KOPT-K1 (cell line): ENCODE results near the gene IGF1.

Experiments used
- H3K27ac ChIP-seq: fragments of 200-600 bp; sonication (generic); 2 replicates; pipeline ENCODE4 v1.5.1; 2016; ENCODE audit warnings: antibody characterized with exemption, mild to moderate bottlenecking, low read depth, low read length; ENCODE audit not compliant: poor library complexity, severe bottlenecking
- H3K36me3 ChIP-seq: fragments of 200-600 bp; sonication (generic); 2 replicates; pipeline ENCODE4 v1.5.1; 2017; ENCODE audit warnings: antibody characterized with exemption, mild to moderate bottlenecking, low read length, moderate library complexity; ENCODE audit not compliant: insufficient read depth
- H3K9me3 ChIP-seq: fragments of 200-600 bp; sonication (generic); 2 replicates; pipeline ENCODE4 v1.5.1; 2017; ENCODE audit warnings: antibody characterized with exemption, low read length, mild to moderate bottlenecking; ENCODE audit not compliant: insufficient read depth, poor library complexity, severe bottlenecking

IGF1 gene

GRCh38 chr12:102408487-102409297 lies 71.7 kb downstream of the IGF1 start:
- H3K27ac ChIP-seq, result no peak overlapping the region
- no peaks in the 10 kb centered on the region for H3K9me3 ChIP-seq
- no peaks in the 10 kb centered on the region for H3K36me3 ChIP-seq

- Histone ChIP-seq H3K9me3 (no peaks in the 10 kb centered on the region), H3K27ac (no peak overlapping the region), H3K36me3 (no peaks in the 10 kb centered on the region)
Observed at GRCh38 chr12:102407776-102408486, 72.4 kb downstream of the IGF1 start.

DNA sequence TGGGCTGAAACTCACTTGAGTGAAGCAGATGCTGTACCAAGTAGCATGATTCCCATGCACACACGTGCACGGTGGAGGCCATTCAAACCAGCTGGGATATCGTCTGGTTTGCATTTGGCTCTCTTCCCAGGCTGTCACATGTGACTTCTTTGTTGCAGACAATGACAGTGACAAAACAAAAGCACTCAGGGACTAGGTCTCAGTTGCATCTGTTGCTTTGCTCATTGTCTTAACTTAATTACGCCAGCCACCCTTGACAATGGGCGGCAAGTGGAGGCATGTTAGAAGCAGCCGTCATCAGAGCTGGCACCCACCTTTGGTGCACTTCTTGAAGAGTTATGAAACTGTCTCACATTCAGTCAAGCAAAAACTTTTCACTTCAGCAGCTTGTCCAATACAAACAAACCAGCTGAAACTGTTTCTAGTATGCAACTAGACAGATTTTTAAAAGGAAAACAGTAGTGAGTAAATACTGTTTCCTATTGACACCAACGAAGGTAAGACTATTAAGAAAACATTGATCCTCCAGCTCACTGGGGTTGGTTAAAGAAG lies 74.3 kb downstream of the IGF1 start:
- no peaks in the 10 kb centered on the region for H3K36me3 ChIP-seq
- no peaks in the 10 kb centered on the region for H3K9me3 ChIP-seq
- H3K27ac ChIP-seq, result no peak overlapping the region

GRCh38 chr12:102401087-102401486 lies 79.3 kb downstream of the IGF1 start:
- Histone ChIP-seq H3K27ac (no peak overlapping the region), H3K36me3 (no peaks in the 10 kb centered on the region), H3K9me3 (no peaks in the 10 kb centered on the region)

GRCh38 chr12:102399653-102400052 lies 80.7 kb downstream of the IGF1 start:
- no peaks in the 10 kb centered on the region for H3K9me3 ChIP-seq
- H3K27ac ChIP-seq, result no peak overlapping the region
- no peaks in the 10 kb centered on the region for H3K36me3 ChIP-seq

- Histone ChIP-seq H3K27ac (no peak overlapping the region), H3K36me3 (no peaks in the 10 kb centered on the region), H3K9me3 (no peaks in the 10 kb centered on the region)
Observed at GRCh38 chr12:102396276-102396675, 84.1 kb downstream of the IGF1 start.

DNA sequence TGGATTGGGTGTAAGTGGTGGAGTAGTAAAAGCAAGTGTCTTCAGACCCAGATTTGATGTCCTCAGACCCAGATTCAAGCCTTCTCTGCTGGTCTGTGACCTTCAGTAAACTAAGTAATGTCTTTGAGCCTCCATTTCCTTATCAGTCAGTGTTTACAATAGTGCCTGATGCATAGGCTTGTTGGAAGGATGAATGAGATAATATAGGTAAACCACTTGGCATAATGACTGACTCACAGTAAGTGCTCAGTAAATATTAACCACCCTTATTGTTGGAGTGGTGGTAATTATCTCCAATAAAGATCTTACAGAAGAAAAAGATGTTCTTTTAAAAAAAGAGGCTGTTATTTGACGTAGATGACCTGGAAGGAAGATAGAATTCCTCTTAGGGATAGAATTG lies 86.2 kb downstream of the IGF1 start:
- Histone ChIP-seq H3K27ac (no peak overlapping the region), H3K9me3 (no peaks in the 10 kb centered on the region), H3K36me3 (no peaks in the 10 kb centered on the region)

- no peak overlapping the region for H3K27ac ChIP-seq
- H3K36me3 ChIP-seq, result no peaks in the 10 kb centered on the region
- no peaks in the 10 kb centered on the region for H3K9me3 ChIP-seq
Observed at GRCh38 chr12:102390068-102390467, 90.3 kb downstream of the IGF1 start.

- no peak overlapping the region for H3K27ac ChIP-seq
- no peaks in the 10 kb centered on the region for H3K9me3 ChIP-seq
- no peaks in the 10 kb centered on the region for H3K36me3 ChIP-seq
Observed at GRCh38 chr12:102388469-102388868, 91.9 kb downstream of the IGF1 start.

- no peaks in the 10 kb centered on the region for H3K9me3 ChIP-seq
- H3K36me3 ChIP-seq, result no peaks in the 10 kb centered on the region
Observed at GRCh38 chr12:102385343-102385742, 95.0 kb downstream of the IGF1 start.

GRCh38 chr12:102379346-102380162 lies 100.8 kb downstream of the IGF1 start:
- Histone ChIP-seq H3K27ac (no peak overlapping the region), H3K9me3 (no peaks in the 10 kb centered on the region), H3K36me3 (no peaks in the 10 kb centered on the region)

More at GRCh38 chr12:102385343-102385742, 95.0 kb downstream of the IGF1 start:
- no peak overlapping the region for H3K27ac ChIP-seq

DNA sequence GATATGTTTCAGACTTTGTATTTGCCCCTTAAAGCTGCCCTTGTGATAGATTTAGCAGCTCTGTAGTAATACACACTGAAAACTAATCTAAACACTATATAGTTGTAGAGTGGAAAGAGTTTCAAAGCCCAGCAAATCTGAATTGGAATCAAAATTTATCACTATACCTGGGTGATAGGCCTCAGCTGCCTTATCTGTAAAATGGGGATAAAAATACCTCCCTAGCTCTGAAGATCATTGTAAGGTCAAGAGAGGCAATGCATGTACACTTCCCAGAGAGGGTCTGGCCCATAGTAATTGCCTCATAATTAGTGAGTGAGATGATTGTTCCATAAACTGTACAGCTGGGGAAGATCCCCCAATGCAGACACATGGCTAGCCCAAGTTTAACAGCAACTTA lies 103.6 kb downstream of the IGF1 start:
- Histone ChIP-seq H3K36me3 (no peaks in the 10 kb centered on the region), H3K27ac (no peak overlapping the region), H3K9me3 (no peaks in the 10 kb centered on the region)

- Histone ChIP-seq H3K36me3 (no peaks in the 10 kb centered on the region), H3K27ac (no peak overlapping the region)
Observed at GRCh38 chr12:102376181-102376747, 104.1 kb downstream of the IGF1 start.

GRCh38 chr12:102374190-102374589 lies 106.2 kb downstream of the IGF1 start:
- no peak overlapping the region for H3K27ac ChIP-seq
- H3K36me3 ChIP-seq, result no peaks in the 10 kb centered on the region
- H3K9me3 ChIP-seq, result no peaks in the 10 kb centered on the region

More at GRCh38 chr12:102376181-102376747, 104.1 kb downstream of the IGF1 start:
- H3K9me3 ChIP-seq, result no peaks in the 10 kb centered on the region
